NCI-H2227 (cell line): ENCODE results near the gene DHX15.
A peak's percentile ranks its signal among the peaks of the same experiment; 100 is the strongest.

ENCODE experiments used
- DNase-seq: peaks from one replicate; lab custom pipeline; 2025; ENCODE audit not compliant: unreplicated experiment; lab: John Stamatoyannopoulos, UW

DHX15 gene

GRCh38 chr4:24495388-24495787 is 89.0 kb downstream of the DHX15 start:
- DNase-seq, result no peak

- DNase-seq, result no peak
These were observed 94.5 kb downstream of the DHX15 start for GRCh38 chr4:24489870-24490269.

- DNase-seq, result peak; percentile 37
These were observed 95.8 kb downstream of the DHX15 start for GRCh38 chr4:24488399-24489164.

GRCh38 chr4:24482871-24483270 is 101.5 kb downstream of the DHX15 start:
- no peak for DNase-seq

GRCh38 chr4:24477919-24478318 is 106.4 kb downstream of the DHX15 start:
- peak; percentile 7 for DNase-seq
